HG03139 (cell line): ENCODE results near the gene PFN3.
"Not testable (repeated sequence)": the region's sequence is repeated elsewhere in the genome, so short reads cannot be mapped to it uniquely, and the experiment has no call there.

Experiments
- ATAC-seq: cut with Tn5 transposase; IDR thresholded peaks from one replicate; pipeline ENCODE4 v1.9.1; 2021; ENCODE audit not compliant: unreplicated experiment

Gene PFN3

DNA sequence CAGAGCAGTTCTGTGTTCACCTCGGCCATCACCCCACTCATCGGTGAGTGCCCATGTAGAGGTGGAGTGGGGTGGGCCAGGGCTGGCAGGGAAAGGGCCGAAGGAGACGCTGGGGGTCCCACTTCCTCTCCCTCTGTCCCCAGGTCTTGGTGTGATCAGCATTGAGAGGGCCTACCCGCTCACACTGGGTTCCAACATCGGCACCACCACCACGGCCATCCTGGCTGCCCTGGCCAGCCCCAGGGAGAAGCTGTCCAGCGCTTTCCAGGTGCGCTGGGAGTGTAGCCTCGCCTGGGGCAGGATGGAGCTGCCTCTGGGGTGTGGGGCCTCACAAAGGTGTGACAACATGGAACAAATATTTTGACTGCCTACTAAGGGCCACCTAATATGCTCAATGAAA is 3.7 kb downstream of the PFN3 start:
- ATAC-seq = no peak

DNA sequence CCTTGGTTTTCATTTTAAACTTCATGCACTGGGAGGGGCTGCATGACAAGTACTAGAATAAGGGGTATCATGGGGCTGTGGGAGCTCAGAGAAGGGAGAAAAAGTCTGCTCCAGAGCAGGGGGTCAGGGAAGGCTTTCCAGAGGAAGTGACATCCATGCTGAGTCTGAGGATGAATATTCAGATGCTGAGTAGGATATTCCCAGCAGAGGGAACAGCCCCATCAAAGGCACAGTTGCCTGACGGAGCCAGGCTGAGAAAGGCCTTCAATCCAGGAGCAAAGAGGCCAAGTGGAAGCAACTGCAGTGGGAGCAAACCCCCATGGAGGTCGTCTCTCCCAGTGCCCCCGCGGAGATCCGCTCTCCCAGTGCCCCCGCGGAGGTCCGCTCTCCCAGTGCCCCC is 4.4 kb downstream of the PFN3 start:
- ATAC-seq = no peak

DNA sequence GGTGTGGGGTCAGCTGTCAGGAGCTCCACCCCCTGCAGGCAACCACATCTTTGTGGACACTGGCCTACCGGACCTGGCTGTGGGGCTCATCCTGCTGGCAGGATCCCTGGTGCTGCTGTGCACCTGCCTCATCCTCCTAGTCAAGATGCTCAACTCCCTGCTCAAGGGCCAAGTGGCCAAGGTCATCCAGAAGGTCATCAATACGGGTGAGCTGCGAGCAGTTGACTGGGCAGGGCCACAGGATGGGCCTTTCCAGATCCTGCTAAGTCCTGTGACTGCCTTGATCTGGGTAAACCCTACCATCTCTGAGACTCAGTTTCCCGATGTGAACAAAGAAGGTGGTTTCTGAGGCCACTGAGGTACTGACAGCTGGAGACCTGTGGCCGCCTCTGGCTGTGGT is 6.5 kb downstream of the PFN3 start:
- ATAC-seq = no peak

DNA sequence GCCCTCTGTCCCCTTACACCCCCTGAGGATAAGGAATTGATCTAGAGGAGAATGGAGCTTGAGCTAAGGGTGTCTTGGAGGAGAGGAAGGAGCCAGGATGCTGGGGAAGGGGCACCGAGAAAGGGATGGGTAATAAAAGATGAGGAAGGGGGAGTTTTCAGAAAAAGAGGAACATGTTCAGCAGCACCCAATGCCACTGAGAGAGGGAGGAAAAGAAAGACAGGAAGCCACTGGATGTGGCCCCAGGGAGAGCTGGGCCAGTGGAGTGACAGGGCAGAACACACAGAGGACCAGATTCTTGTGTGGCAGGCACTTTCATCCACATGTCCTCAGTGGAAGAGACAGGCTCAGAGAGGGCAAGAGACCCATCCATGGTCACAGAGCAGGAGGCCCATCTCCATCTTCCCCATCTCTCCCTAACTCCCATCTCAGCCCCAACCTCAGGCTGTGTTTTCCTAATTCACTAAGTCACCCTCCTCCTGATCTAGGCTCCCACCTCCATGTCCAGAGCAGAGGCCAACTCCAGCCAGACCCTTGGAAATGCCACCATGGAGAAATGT is 7.2 kb downstream of the PFN3 start:
- no peak for ATAC-seq

DNA sequence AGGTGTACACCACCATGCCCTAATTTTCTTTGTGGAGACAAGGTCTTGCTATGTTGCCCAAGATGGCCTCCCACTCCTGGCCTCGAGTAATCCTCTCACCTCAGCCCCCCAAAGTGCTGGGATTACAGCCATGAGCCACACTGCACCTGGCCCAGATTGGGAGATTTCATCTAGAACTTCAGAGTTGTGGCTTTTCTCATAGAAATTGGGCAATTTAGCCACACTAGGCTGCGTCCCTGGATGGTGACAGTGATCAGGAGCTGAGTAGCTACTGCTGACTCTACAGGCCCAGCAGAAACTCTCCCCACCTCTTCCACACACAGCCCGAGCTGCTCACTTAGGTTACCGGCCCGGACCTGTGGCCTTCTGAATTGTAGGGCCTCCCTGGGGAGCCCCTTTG is 7.7 kb downstream of the PFN3 start:
- no peak for ATAC-seq

DNA sequence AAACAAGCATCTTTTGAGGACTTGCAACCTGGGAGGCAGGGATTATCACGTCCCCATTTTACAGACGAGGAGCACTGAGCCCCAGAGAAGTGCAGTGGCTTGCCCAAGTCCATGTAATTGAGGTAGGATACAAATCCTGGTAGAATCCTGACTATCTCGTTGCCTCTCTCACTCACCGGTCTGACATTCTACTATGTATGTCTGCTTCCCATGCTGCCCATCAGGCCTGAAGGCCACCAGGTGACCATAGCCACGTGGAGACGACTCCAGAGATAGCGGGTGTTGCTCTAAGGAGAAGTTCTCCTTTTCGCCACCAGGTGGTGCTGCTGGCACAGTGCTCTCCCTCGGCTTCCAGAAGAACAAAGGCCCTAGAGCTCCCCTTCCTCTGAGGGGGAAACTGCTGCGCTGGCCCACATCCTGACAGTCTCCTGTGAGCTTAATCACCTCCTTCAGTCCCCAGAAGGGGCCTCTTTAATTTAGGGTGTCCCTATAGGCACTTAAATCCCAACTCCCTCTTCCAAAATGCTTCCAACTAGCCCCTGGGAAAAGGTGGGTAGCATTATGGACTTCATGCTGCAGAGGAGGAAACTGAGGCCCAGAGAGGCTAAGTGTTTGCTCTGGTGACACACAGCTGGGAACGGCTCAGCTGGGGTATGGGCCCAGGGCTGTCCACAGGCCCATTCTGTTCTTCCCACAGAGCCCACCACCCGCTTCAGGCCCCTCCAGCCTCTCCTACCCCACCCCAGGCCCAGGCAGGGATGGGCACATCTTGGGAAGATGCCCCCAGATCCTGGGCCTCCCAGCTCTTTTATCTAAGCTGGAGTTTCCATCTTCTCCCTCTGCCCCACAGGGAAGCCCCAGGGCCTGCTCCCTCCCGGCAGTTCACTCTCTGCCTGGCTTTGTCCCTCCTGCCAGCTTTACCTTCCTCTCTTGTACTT is 9.8 kb downstream of the PFN3 start:
- no peak for ATAC-seq

DNA sequence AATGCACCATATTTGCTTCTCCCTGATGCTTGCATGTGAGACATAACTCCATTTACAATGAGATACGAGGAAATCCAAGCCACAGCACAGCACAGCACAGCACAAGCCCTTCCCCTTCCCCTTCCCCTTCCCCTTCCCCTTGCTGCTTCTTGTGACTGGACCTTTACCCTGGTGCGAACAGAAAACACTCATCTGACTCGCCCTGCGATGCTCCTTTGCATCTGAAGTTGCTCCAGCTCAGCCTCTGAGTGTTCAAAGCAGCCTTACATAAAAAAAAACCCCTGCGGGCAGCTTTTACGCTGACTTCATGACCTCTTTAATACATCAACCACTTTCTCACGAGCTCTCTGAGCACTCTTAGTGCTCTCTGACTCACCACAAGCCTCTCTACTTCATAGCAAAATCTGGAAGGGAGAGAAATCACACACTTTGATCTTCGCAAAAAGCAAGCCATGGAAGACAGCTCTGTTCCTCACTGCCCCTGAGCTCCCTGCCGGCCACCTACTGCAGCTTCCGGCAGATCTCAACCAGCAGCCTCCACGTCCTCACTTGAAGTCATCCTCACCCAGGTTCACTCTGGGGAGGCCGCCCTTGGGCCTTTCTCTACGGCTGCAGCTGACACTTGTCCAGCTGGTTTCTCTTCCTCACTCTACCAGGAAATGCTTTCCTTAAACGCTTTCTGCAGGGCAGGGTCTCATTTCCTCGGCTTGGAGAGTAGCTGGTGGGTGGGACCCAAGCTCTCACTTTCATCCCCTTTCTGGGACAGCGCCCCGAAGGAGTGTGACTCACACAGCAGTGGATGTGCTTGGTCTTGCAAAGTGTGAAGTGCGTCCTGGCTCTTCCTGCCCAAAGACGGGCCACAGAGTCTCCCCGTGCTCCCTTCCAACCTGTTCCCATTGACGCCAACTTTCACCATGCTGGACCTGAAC is 11.0 kb downstream of the PFN3 start:
- ATAC-seq = no peak

DNA sequence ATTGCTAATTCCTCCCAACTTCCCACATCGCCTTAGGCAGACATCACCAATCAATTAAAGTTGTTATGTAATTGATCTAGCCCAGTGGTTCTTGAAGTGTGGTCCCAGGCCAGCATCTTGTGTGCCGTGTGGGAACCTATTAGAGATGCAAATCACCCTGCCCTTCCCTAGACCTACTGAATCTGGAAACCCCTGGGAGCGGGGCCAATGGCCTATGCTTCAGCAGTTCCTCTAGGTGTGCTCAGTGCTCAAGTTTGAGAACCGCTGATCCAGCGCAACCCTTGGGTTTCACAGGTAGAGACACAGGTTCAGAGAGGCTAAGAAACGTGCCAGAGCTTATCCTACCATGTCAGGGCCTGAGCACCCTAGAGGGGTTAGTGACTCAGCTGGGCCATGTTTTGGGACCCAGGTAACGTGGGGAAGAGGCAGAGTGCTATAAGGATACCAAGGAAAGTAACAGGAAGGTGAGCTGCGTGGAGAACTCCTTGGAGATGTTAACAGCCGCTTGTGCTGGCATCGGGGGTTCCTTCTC is 11.9 kb downstream of the PFN3 start:
- no peak for ATAC-seq

DNA sequence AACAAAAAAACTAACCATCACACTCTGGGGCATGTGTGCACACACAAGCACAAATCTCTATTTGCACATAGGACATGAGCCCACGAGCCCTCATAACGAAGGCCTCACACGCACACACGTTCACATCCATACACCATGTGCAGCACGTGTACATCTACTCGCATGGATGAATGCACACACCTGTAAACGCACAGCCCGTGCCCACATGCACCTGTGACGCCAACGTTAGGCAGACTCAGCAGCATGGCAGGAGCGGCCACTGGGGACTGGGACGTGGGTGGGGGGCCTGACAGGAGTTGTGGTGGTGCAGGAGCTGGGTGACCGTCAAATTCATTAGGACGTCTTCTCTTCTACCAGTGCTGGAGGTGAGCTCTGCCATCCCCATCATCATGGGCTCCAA is 13.1 kb downstream of the PFN3 start:
- ATAC-seq = no peak

DNA sequence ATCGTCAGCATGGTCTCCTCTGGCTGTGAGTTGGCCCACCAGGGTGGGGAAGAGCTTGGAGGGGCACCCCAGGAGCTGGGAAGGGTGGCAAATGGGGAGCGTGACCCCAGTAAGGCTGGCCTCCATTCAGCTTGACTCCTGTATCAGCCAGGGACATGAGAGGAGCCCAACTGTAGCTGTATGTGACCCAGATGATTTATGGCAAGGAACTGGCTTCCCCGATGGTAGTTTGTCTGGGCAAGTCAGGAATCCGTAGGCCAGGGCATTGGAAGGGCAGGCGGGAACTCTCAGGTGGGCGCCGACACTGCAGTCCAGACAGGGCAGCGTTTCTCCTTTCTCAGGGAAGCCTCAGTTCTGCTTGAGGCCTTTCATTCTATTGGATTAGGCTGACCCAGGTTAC is 13.9 kb downstream of the PFN3 start:
- no peak for ATAC-seq

DNA sequence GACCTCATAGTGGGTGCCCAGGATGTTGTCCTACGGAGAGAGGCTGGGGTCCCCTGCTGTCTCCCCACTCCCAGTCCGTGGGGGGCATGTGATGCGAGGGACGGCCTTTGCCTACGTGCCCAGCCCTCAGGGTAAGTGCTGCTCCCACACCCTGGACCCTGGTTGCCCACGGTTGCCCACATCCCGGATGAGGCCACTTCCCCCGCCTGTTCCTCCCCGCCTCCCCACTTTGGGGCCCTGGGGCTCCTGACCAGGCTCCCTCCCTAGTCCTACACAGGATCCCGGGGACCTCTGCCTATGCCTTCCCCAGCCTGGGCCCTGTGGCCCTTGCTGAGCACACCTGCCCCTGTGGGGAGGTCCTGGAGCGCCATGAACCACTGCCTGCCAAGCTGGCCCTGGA is 14.7 kb downstream of the PFN3 start:
- ATAC-seq = no peak

DNA sequence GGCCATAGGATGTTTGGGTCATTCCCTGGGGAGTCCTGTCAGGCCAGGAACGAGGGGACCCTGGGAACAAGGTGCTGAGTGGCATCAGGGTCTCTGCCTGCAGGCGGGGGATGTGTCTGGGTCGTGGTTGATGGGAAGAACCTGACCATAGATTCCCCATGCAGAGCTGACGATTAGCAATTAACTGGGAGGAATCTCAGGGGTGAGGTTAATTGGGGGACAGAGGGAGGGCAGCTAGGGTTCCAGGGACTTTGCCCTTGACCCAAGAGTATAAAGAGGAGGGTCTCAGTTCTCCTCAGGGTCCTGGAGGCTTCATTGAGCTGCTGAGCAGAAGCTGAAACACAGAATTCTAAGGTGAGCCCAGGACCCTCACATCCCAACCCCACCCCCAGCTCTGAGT is 16.3 kb downstream of the PFN3 start, which contains the start of gene SLC34A1:
Gene SLC34A1, plus strand, starts transcription at position 301 of the 400 bp plus-strand sequence. CDS start 1,308 bp downstream, outside the sequence.
- ATAC-seq = no peak

DNA sequence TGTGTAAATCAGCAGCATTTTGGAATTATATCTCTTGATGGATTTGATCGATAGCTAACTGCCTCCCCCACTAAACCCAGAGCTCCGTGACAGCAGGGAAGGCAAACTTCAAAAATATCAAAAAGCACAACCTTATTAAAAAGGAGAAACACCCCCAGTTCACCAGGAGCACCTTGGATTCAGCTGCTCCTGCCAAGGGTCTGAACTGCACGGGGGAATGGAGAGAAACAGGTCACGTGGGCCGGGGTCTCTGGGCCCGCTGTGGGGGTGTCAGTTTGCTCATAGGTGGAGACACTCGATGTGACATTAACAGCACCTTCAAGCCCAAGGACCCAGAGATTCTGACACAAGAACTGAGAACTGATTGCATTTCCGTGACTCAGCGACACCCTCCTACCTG is 17.3 kb downstream of the PFN3 start:
- ATAC-seq = no peak

DNA sequence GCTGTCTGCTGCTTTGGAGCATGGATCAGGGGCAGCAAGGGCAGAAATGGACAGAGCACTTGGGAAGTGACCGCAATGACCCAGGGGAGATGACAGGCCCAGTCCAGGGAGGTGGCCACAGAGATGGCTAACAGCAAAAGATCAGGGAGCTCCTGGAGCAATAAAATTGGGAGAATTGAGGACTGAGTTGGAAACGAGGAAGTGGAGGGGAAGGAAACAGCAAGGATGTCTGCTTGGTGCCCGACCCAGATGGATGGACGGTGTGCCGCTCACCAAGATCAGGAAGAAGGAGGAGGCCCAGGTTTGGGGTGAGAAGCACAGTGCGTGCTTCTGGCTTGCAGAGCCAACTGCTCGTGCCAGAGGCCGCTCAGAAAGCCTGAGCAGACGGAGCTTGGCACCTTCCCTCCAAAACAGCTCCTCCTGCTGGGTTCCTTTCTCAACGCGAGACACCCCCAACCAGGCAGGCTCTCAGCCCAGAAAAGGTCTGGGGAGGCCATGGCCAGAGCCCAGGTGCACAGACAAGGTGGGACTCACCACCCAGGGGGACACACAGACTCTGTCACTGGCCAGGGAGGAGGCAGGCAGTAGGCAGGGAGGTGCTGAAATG is 17.9 kb downstream of the PFN3 start:
- ATAC-seq = no peak

DNA sequence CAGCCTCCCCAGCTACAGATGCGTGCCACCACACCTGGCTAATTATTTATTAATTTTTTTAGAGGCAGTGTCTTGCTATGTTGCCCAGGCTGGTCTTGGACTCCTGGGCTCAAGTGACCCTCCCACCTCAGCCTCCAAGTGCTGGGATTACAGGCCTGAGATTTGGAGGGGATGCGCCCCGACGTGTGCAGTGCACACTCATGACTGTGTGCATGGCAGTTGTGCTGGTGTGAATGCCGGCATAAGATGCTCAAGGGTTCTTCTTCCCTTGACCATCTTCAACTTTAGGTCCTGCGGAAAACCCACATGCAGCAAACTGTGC is 19.7 kb downstream of the PFN3 start:
- no peak for ATAC-seq

DNA sequence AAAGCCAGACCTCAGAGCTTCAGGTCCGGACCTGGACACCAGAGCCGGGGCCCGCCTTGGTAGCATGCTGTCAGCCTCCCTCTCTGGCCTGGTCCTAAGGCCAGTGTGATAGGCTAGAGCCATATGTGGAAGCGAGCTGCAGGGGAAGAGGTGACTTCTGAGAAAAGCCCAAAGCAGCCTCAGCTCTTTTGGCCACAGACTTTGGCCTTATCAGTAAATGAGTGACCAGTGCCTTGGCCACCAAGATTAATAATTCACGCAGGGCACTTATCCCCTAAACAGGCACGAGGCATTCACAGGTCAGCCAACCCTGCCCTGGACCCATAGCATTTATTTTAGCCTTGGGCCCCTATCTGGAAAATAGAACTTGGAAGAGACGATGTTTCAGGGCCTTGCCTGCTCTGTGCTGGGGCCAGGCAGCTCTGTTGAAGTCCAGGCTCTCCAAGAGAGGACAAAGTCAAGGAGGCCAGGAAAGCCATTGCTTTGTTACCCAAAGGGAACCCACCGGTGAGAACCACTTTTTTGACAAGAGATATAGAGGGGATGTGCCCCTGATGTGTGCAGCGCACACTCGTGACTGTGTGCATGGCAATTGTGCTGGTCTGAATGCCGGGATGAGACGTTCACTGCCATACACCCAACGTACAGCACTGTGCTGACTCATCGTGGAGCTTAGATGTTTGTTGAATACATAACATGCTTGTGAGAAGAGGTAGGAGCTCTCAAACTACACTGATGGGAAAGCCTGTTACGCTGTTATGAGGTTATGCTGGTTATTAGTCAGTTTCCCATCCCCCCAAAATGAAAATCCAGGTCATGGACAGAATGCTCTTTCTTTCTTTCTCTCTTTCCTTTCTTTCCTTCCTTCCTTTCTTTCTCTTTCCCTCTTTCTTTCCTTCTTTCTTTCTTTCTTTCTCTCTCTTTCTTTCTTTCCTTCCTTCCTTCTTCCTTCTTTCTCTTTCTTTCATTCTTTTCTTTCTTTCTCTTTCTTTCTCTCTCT is 21.3 kb downstream of the PFN3 start:
- no peak for ATAC-seq

DNA sequence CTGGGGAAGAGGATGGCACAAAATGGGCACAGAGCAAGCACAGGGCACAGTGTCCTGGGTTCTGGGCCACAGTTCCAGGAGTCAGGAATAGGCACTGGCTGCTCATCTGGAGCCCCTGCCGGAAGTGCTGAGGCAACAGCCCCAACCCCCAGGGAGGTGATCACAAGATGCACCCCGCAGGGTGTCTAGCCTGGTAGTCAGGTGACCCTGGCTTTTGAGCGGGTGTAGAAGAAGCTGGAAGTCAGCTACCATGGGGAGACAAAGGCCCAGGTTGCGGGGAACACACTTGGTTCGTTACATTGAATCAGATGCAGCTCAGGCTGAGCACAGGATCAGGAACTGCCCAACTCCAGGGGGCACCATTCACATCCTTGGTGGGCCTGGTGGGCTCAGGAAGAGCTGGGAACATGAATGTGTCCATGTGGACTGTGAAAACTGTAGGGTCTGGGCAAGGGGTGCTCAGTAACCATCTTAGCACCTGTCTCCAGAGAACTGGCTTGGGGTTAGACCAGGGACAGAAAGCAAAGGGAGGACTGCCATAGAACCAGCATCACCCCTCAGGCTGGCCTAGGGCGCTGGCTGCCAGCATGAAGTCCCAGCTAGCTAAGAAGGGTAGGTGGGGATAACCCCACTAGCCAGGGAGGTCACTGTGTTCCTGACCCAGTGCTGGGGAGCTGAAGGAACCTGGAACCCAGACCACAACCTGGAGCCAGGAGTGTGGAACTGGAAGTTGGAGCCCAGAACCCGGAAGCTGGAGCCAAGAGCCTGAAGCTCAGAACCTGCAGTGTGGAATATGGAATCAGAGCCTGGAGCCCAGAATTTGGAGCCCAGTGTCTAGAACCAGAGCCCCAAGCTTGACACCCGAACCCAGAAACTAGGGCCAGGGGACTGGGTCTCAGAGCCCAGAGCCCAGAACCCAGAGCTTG is 22.3 kb downstream of the PFN3 start:
- ATAC-seq = no peak

DNA sequence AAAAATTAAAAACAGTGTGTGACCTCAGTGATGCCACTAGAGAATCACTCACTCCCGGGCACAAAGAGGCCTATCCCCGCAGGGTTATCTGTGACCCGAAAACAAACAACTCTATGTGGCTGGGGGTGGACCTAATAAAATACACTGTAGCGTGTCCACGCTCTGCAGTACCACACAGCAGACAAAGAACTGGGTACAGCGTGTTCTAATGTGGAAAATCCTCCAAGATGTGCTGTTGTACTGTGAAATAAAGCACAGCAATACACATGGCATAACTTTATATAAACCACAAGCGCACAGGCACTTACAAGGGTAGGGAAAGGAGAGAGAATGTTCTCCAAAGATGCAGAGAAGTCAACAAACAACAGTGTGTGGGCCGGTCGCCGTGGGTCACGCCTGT is 24.4 kb downstream of the PFN3 start:
- no peak for ATAC-seq

DNA sequence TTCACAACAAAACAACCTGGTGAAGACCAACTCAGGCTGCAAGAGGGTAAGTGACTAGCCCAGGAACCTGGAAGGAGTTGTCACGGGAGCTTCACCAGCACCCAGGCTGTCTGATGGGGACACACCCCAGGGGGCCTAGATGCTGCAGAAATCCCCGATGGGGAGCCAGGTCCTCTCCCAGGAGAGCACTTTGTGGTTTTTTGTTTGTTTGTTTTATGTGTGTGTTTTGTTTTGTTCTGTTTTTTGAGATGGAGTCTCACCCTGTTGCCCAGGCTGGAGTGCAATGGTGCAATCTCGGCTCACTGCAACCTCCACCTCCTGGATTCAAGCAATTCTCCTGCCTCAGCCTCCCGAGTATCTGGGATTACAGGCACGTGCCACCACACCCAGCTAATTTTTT is 24.9 kb downstream of the PFN3 start:
- ATAC-seq = not testable (repeated sequence)
